ENCODE data around the gene MOV10L1.

MOV10L1 gene

DNA sequence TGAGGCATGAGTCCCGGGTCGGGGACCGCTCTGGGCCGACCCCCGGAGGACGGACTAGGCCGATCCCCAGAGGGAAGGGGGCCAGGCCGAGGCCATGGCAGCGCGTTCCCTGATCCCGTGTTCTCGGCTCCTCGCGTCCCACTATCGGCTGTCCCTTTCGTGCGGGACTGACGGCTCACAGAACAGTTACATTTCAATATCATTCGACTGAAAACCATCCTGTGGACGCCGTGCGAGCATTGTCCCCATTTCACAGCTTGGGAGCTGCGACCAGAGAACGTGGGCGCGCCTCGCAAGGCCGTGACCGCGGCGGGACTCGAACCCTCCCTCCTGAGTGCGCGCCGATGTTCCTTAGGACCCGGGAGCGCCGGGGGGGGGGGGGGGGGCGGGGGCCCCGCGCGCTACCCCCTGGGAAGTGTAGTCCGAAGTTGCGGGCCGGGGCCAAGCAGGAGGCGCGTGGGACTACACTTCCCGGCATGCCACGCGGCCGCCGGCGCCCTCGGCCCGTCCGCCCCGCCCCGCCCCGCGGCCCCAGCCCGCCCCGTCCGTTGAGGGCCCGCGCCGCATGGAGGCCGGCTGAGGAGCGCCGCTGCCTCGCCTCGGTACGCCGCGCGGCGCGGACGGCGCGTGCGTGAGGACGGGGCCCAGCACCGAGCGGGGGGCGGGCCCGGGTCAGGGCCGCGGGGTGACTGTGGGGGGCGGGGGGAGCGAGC is 95.7 kb downstream of the MOV10L1 start, which contains the start of gene TRABD:
TSS of gene TRABD (plus strand) at position 539 of the 713 bp plus-strand sequence. CDS start 7,148 bp downstream, outside the sequence.
- DNase-seq (ENCODE audit: low read depth in 1 of 2, low spot score in 1 of 2) = peak; percentile 72 to 82

GRCh38 chr22:50186181-50186714 is 96.4 kb downstream of the MOV10L1 start:
- DNase-seq (ENCODE audit: low read depth in 1 of 2, low spot score in 1 of 2) = no peak

- no peak for DNase-seq (ENCODE audit: low read depth in 1 of 2, low spot score in 1 of 2)
These were observed 97.1 kb downstream of the MOV10L1 start for GRCh38 chr22:50186761-50187523.

DNA sequence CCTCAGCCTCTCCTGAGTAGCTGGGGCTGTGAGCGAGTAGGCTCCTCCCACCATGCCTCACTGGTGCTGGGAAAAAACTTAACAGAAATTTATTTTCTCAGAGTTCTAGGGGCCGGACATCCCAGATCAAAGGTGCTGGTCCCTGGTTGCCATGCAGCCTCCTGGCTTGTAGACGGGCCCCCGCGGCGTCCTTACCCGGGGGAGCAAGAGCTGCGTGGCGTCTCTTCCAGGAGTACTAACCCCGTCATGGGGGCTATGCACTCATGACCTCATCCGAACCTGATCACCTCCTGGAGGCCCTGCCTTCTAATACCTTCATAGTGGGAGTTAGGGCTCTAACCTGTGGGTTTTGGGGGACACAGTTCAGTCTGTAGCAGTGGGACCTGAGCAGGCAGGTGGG is 98.5 kb downstream of the MOV10L1 start:
- no peak for DNase-seq (ENCODE audit: low read depth in 1 of 2, low spot score in 1 of 2)

GRCh38 chr22:50189184-50189848 is 99.5 kb downstream of the MOV10L1 start:
- DNase-seq (ENCODE audit: low read depth in 1 of 2, low spot score in 1 of 2) = no peak

DNA sequence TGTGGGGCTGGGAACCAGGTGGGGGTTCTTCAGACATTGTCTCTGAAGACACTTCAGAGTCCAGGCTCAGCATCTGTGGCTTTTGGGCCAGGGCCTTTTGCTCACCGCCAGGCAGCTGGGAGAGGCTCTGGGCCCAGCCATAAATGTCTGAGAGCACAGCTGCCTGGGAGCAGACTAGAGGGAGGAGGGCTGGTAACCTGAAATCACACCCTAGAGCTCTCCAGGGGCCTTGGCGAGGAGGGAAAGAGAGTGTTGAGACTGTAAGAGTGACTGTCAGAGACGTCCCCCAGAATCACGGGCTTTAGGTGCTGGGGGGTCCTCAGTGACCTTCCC is 100.0 kb downstream of the MOV10L1 start:
- DNase-seq (ENCODE audit: low read depth in 1 of 2, low spot score in 1 of 2) = no peak

DNA sequence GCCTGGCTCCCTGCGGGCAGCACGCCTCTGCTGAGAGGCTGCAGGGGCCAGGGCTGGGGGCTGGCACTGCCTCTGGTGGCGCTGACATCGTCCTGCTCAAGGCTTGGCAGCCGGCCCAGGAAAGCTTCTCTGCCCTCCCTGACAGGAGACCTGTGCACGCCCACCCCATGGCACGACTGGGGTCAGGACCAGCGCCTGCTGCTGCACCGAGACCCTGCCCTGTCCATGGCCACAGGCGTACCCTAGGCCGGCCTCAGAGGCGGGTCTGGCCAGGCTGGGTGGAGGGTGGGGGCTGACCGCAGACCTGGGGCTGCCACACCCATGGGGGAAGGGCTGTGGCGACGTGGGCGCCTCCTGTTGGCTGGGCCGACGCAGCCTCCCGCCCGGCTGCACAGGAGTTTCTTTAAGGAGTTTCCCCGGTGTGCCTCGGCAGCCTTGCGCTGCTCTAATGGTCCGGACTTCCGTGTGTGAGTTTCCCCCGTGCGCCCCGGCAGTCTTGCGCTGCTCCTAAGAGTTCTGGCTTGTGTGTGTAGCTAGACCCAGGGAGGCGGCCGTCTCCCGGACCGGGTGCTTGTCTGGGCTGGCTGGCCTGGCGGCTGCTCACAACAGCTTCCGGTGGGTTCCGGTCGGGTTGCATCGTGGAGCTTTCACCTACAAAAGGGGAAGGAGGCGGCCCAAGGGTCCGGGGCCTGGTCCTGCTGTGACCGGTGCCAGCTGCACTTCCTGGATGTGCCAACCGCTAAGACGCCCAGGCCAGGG is 100.6 kb downstream of the MOV10L1 start:
- peak; percentile 50 to 62 for DNase-seq (ENCODE audit: low read depth in 1 of 2, low spot score in 1 of 2)

DNA sequence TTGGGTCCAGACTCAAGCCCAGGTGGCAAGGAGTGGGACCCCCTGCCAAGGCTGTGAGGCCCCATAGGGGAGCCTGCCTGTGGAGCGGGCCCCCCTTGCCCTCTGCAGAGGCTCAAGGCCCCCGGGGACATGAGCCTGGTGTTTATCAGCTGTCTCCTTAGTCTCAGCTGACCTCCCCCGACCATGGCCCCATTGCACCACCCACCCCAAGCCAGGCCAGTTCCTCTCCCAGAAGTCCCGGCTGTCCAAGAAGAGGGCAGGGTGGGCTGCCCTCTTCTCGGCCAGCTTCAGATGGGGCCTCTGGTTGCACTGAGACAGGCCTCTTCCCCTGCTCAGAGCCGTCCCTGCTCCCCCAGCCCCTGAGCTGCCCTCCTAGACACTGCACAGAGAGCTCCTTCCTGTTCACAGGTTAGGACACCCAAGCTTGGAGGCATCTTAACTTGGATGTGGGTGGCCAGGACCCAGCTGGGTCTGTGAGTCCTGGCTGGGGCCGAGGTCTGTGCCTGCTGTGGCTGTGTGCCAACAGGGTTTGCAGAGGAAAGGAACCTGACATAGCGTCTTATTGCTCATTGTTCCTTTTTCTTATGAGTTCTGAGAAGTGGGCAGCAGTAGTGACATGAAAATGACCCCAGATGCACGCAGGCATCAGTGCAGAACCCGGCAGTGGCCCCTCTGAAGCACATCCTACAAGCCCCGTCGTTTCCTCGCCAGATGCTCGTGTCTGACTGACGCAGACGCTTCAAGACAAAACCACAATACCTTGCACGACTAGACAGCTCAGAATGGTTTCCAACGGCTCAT is 101.3 kb downstream of the MOV10L1 start:
- peak in 1 of 2 donors; percentile 70 for DNase-seq (ENCODE audit: low read depth in 1 of 2, low spot score in 1 of 2)

GRCh38 chr22:50192436-50193204 is 102.8 kb downstream of the MOV10L1 start:
- no peak for DNase-seq (ENCODE audit: low read depth in 1 of 2, low spot score in 1 of 2)

GRCh38 chr22:50193621-50194020 is 103.8 kb downstream of the MOV10L1 start:
- no peak for DNase-seq (ENCODE audit: low read depth in 1 of 2, low spot score in 1 of 2)

- DNase-seq (ENCODE audit: low read depth in 1 of 2, low spot score in 1 of 2) = no peak
These were observed 104.4 kb downstream of the MOV10L1 start for GRCh38 chr22:50194037-50194805.

DNA sequence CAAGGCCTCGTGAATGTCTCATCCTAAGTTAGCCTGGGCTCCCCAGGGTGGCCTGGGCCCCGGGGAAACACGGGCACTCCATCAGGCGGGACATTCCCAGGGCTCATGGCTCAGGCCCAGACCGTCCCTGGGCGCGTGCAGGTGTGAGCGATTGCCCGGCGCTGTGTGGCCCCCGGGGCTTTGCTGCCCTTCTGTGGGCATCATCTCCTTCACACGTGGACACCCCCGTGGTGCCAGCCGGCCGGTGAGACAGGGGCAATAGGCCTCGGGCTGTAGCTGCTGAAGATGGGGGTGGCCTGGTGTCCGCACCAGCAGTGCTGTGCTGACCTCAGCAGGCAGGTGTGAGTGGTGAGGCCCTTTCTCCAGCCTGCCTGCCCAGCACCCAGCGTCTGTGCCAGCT is 106.5 kb downstream of the MOV10L1 start:
- DNase-seq (ENCODE audit: low read depth in 1 of 2, low spot score in 1 of 2) = no peak

DNA sequence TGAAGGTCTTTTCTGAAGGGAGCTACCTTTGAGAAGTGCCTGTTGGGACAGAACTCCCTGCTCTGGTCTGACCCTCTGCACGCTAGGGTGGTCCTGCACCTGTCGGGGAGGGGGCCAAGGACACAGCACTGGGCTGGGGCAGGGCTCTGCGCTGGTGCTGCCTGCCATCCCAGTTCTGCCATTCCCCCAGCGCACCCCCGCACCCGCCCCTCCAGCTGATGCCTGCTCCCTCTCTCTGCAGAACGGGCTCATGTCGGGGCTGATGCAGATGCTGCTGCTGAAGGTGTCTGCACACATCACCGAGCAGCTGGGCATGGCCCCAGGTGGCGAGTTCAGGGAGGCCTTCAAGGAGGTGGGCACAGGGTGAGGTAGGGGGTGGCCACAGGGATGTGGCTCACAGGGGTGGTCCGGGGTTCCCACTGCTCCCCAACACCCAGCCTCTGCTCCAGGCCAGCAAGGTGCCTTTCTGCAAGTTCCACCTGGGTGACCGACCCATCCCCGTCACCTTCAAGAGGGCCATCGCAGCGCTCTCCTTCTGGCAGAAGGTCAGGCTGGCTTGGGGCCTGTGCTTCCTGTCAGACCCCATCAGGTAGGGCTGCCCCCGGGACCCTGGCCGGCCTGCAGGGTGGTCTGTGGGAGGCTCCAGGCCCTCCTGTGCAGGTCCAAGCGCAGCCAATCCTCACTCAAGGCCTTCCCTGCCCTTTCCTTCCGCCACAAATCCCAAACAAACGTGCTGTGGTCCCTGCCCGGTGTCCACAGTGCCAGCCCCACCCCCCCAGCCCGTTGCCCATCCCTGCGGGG is 107.4 kb downstream of the MOV10L1 start:
- no peak for DNase-seq (ENCODE audit: low read depth in 1 of 2, low spot score in 1 of 2)

GRCh38 chr22:50197856-50198623 is 108.2 kb downstream of the MOV10L1 start:
- no peak for DNase-seq (ENCODE audit: low read depth in 1 of 2, low spot score in 1 of 2)

DNA sequence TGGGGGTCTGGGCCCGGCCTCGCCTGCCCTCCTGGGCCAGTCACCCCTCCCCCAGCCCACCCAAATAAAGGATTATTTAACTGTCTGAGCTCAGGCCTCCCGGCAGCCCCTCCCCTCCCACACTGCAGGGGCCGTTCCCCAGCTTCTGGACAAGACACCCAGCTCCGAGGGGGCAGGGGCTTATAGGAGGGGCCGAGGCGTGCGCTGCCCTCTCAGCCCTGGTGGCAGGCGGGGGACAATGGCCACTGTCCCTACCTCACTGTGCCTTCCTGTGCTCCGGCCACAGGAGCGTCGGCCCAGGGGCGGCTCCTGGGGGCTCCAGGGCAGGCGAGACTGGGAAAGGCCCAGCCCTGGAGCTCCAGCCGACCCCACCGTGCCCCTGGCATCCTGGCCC is 108.8 kb downstream of the MOV10L1 start:
- DNase-seq (ENCODE audit: low read depth in 1 of 2, low spot score in 1 of 2) = no peak

GRCh38 chr22:50199251-50199721 is 109.5 kb downstream of the MOV10L1 start:
- no peak for DNase-seq (ENCODE audit: low read depth in 1 of 2, low spot score in 1 of 2)

GRCh38 chr22:50199829-50200460 is 110.1 kb downstream of the MOV10L1 start:
- no peak for DNase-seq (ENCODE audit: low read depth in 1 of 2, low spot score in 1 of 2)

Data from activated CD4-positive, alpha-beta T cell treated with anti-CD3 and anti-CD28 coated beads, Interleukin-2, amount 50 U/mL, for 24 hours (primary cell).